ENCODE measurements around the gene ECI2. TPM values are rescaled to one million over a fixed set of nuclear protein-coding genes. Genes with fewer than 3 reads are reported as not detected.

The ECI2 gene, protein sequence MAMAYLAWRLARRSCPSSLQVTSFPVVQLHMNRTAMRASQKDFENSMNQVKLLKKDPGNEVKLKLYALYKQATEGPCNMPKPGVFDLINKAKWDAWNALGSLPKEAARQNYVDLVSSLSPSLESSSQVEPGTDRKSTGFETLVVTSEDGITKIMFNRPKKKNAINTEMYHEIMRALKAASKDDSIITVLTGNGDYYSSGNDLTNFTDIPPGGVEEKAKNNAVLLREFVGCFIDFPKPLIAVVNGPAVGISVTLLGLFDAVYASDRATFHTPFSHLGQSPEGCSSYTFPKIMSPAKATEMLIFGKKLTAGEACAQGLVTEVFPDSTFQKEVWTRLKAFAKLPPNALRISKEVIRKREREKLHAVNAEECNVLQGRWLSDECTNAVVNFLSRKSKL
- total RNA-seq (62.7 TPM), polyA plus RNA-seq (50.3 TPM)

GRCh38 chr6:4134841-4135664, at the start of gene ECI2:
TSS of gene ECI2 (minus strand) at chr6:4135575. CDS start at chr6:4135560, 15 bp downstream.
- Histone ChIP-seq H3K27ac (ENCODE audit: low read depth) (peak within 1 kb of the TSS; percentile 77), H3K36me3 (ENCODE audit: insufficient read depth) (peaks cover 6% of the 10 kb centered on the region), H3K4me1 (ENCODE audit: insufficient read depth) (no peaks in the 10 kb centered on the region), H3K4me3 (ENCODE audit: low read depth, low read length) (peak within 1 kb of the TSS; percentile 66)
- DNase-seq (ENCODE audit: extremely low spot score) = peak; percentile 1
- WGBS = 1% methylated on average over 66 of the region's 66 CpGs

- DNase-seq (ENCODE audit: extremely low spot score) = no peak
- 75% methylated on average over 9 of the region's 9 CpGs for WGBS
- Histone ChIP-seq H3K36me3 (ENCODE audit: insufficient read depth) (no peaks in the 10 kb centered on the region), H3K27ac (ENCODE audit: low read depth) (no peak overlapping the region), H3K4me1 (ENCODE audit: insufficient read depth) (no peaks in the 10 kb centered on the region), H3K4me3 (ENCODE audit: low read depth, low read length) (no peak overlapping the region)
These were observed 45.4 kb upstream of the ECI2 start for GRCh38 chr6:4180652-4181255.

DNA sequence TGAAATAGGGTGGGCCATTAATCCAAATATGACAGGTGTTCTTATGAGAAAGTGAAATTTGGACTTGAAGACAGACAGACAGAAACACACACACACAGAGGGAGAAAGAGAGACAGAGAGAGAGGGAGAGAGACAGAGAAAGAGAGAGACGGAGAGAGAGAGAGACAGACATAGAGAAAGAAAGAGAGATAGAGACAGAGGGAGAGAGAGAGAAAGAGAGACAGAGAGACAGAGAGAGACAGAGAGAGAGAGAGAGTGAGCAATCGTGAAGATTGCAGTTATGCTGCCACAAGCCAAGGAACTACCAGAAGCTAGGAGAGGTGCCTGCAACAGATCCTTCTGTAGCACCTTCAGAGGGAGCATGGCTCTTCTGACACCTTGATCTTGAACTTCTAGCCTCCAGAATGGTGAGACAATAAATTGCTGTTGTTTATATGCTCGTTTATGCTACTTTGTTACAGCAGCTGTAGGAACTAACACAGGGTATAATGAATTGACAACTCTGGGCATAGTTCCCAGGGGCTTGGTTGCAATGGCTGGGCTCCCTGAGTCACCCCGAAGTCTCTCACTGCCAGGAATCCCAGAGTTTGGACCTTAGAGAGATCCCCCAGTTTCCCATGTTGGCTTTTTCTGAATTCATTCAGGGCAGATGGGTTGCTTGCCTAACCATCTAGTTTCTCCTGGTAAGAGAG, 44.7 kb upstream of the ECI2 start:
- Histone ChIP-seq H3K4me1 (ENCODE audit: insufficient read depth) (no peaks in the 10 kb centered on the region), H3K36me3 (ENCODE audit: insufficient read depth) (no peaks in the 10 kb centered on the region), H3K4me3 (ENCODE audit: low read depth, low read length) (no peak overlapping the region), H3K27ac (ENCODE audit: low read depth) (no peak overlapping the region)
- DNase-seq (ENCODE audit: extremely low spot score) = no peak
- 83% methylated on average over 4 of the region's 4 CpGs for WGBS

DNA sequence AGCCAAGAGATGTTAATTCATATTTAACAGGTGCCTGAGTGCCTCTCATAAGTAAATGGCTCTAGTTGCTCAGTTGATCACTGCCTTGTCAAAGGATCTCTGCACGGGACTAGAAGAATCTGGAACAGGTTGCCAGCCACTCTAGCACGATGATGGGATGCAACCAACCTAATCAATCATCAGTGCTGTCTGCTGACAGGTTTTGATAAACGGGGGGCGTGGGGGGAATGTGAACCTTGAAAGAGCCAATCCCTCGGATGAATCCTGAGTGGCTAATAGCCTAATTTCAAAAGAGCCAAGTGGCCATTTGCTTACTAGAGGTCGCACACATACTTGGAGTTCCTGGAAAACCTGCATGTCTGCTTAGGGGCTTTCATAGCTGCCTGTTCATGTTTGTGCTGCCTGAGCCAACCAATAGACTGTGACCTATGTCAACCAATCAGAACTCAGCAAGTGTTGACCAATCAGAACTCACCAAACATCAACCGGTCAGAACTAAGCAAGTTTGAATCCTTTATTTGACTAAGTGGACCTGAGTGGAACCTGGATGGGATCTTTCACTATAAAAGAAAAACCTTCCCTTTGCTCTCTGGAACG, 43.5 kb upstream of the ECI2 start:
- 88% methylated on average over 8 of the region's 8 CpGs for WGBS
- no peak overlapping the region for H3K4me3 ChIP-seq (ENCODE audit: low read depth, low read length)
- H3K4me1 ChIP-seq (ENCODE audit: insufficient read depth) = no peaks in the 10 kb centered on the region
- no peak overlapping the region for H3K27ac ChIP-seq (ENCODE audit: low read depth)
- no peaks in the 10 kb centered on the region for H3K36me3 ChIP-seq (ENCODE audit: insufficient read depth)
- no peak for DNase-seq (ENCODE audit: extremely low spot score)

- no peak overlapping the region for H3K4me3 ChIP-seq (ENCODE audit: low read depth, low read length)
- 87% methylated on average over 2 of the region's 2 CpGs for WGBS
- H3K4me1 ChIP-seq (ENCODE audit: insufficient read depth) = no peaks in the 10 kb centered on the region
- H3K36me3 ChIP-seq (ENCODE audit: insufficient read depth) = no peaks in the 10 kb centered on the region
- no peak overlapping the region for H3K27ac ChIP-seq (ENCODE audit: low read depth)
- no peak for DNase-seq (ENCODE audit: extremely low spot score)
These were observed 41.5 kb upstream of the ECI2 start for GRCh38 chr6:4176907-4177306.

DNA sequence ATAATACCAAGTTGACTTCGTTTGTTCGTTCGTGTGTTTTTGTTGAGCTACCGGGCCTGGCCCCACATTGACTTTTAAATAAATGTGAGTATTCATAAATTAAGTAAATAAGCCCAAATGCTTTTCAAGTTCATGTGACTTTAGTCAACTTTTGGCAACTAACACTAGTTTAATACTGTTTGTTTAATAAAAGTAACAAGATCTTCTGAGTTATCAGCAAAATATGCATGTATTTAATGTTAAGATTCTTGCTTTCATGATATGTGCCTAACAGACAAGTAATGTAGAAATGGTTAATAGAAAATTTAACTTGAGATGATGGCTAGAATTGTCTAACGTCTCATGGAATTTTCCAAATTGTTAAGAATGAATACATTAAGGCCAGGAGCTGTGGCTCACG, 38.7 kb upstream of the ECI2 start:
- no peaks in the 10 kb centered on the region for H3K4me1 ChIP-seq (ENCODE audit: insufficient read depth)
- H3K4me3 ChIP-seq (ENCODE audit: low read depth, low read length) = no peak overlapping the region
- WGBS = 86% methylated on average over 6 of the region's 6 CpGs
- H3K36me3 ChIP-seq (ENCODE audit: insufficient read depth) = no peaks in the 10 kb centered on the region
- no peak overlapping the region for H3K27ac ChIP-seq (ENCODE audit: low read depth)
- DNase-seq (ENCODE audit: extremely low spot score) = no peak

- no peaks in the 10 kb centered on the region for H3K36me3 ChIP-seq (ENCODE audit: insufficient read depth)
- H3K4me1 ChIP-seq (ENCODE audit: insufficient read depth) = no peaks in the 10 kb centered on the region
- H3K27ac ChIP-seq (ENCODE audit: low read depth) = no peak overlapping the region
- H3K4me3 ChIP-seq (ENCODE audit: low read depth, low read length) = no peak overlapping the region
- 70% methylated on average over 3 of the region's 3 CpGs for WGBS
- DNase-seq (ENCODE audit: extremely low spot score) = no peak
These were observed 37.0 kb upstream of the ECI2 start for GRCh38 chr6:4172368-4172767.

DNA sequence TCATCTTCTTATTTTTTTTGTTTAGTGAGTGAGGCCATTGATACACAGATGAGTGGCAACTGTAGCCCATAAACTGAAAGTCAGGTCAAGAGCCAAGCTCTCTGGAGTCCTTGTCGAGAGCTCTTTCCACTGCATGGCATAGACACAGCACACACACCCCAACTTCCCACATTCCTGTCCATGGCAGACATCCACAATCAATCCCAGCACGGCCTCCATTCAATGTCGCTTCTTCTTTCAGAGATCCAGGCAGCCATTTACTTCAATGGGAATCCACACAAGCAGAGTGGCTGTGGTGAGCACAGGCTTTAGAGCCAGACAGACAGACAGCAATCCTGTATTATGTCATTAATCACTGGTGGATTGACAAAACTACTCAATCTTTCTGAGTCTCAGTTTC, 34.9 kb upstream of the ECI2 start:
- H3K36me3 ChIP-seq (ENCODE audit: insufficient read depth) = no peaks in the 10 kb centered on the region

DNA sequence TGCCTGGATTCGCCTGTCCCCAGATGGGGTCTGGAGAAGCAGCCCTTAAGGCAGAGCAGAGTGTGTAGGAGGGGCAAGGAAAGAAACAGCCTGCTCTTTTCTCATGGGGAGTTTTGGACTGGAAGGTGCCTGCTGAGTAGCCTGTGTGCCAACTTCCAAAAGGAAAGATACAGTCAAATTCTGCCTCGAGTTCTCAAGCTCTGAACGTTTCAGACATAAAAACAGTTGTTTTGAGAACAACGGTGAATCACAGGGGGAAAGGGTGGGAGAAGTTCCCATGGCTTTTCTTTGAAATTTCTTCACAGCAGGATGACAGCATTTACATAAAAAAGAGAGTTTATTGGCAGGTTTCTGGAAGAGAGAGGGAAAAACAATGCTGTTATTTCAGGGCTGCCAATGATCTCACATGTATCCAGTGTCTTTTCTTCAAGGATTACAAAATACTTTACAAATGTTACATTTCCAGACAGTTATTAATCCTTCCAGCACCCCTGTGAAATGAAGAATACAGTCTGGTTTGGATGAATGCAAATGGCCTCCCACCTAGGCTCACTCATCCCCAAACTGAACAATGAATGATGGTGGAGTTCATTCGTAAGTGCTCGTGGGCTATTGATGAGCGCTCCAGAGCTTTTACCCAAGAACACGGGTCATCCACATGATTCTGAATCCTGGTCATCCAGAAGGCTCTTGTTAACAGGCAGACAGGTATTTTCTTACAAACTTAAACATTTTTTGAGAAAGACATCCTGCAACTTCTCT, 33.8 kb upstream of the ECI2 start:
- no peak overlapping the region for H3K27ac ChIP-seq (ENCODE audit: low read depth)
- H3K4me1 ChIP-seq (ENCODE audit: insufficient read depth) = no peaks in the 10 kb centered on the region
- H3K36me3 ChIP-seq (ENCODE audit: insufficient read depth) = no peaks in the 10 kb centered on the region
- no peak for DNase-seq (ENCODE audit: extremely low spot score)
- H3K4me3 ChIP-seq (ENCODE audit: low read depth, low read length) = no peak overlapping the region
- WGBS = 59% methylated on average over 8 of the region's 8 CpGs

More for the DNA sequence above, 34.9 kb upstream of the ECI2 start:
- no peaks in the 10 kb centered on the region for H3K4me1 ChIP-seq (ENCODE audit: insufficient read depth)
- WGBS = 91% methylated on average over 3 of the region's 3 CpGs
- DNase-seq (ENCODE audit: extremely low spot score) = no peak
- no peak overlapping the region for H3K4me3 ChIP-seq (ENCODE audit: low read depth, low read length)
- H3K27ac ChIP-seq (ENCODE audit: low read depth) = no peak overlapping the region

- WGBS = 89% methylated on average over 1 of the region's 1 CpG
- H3K36me3 ChIP-seq (ENCODE audit: insufficient read depth) = no peaks in the 10 kb centered on the region
- H3K4me1 ChIP-seq (ENCODE audit: insufficient read depth) = no peaks in the 10 kb centered on the region
- H3K27ac ChIP-seq (ENCODE audit: low read depth) = no peak overlapping the region
- no peak overlapping the region for H3K4me3 ChIP-seq (ENCODE audit: low read depth, low read length)
- DNase-seq (ENCODE audit: extremely low spot score) = no peak
These were observed 32.5 kb upstream of the ECI2 start for GRCh38 chr6:4167833-4168232.

GRCh38 chr6:4167123-4167522, 31.7 kb upstream of the ECI2 start:
- WGBS = 97% methylated on average over 6 of the region's 6 CpGs

DNA sequence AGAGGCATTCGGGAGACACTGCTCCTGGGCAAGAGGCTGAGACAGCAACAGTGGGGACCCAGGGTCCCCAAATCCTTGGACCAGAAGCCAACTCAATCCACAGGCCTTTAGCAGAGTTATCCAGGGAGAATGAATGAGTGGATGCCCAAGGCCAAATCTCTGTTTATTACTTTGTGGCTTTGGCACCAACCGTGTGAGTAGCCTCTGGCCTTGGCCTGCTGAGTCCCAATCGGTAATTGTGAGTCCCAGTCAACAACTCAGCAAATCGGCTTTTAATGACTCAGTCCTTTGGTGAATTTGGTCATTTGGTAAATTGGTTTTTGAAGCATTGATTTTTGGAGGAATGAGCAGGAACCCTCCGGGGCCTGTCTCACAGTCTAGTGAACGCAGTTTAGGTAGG, 29.1 kb upstream of the ECI2 start:
- no peaks in the 10 kb centered on the region for H3K4me1 ChIP-seq (ENCODE audit: insufficient read depth)
- H3K27ac ChIP-seq (ENCODE audit: low read depth) = no peak overlapping the region
- H3K36me3 ChIP-seq (ENCODE audit: insufficient read depth) = no peaks in the 10 kb centered on the region
- no peak for DNase-seq (ENCODE audit: extremely low spot score)
- no peak overlapping the region for H3K4me3 ChIP-seq (ENCODE audit: low read depth, low read length)
- 92% methylated on average over 6 of the region's 6 CpGs for WGBS

More at GRCh38 chr6:4167123-4167522, 31.7 kb upstream of the ECI2 start:
- H3K4me1 ChIP-seq (ENCODE audit: insufficient read depth) = no peaks in the 10 kb centered on the region
- H3K4me3 ChIP-seq (ENCODE audit: low read depth, low read length) = no peak overlapping the region
- H3K36me3 ChIP-seq (ENCODE audit: insufficient read depth) = no peaks in the 10 kb centered on the region
- DNase-seq (ENCODE audit: extremely low spot score) = no peak
- no peak overlapping the region for H3K27ac ChIP-seq (ENCODE audit: low read depth)
